SHP77 (cell line): Measurements from ENCODE around the gene CPEB1.
"Not testable (repeated sequence)": the region's sequence is repeated elsewhere in the genome, so short reads cannot be mapped to it uniquely, and the experiment has no call there.

Source experiments
- DNase-seq, 2 experiments: peaks; one replicate each; lab custom pipeline; 2025; lab: John Stamatoyannopoulos, UW

Gene CPEB1

GRCh38 chr15:82649226-82649999, 2.2 kb upstream of the CPEB1 start:
- DNase-seq: no peak

GRCh38 chr15:82648257-82649103, 1.3 kb upstream of the CPEB1 start:
- no peak for DNase-seq

- DNase-seq: no peak
Observed at GRCh38 chr15:82647835-82648256, 683 bp upstream of the CPEB1 start.

GRCh38 chr15:82646250-82647044, 716 bp downstream of the CPEB1 start:
- DNase-seq: no peak

GRCh38 chr15:82644967-82645852, 2.0 kb downstream of the CPEB1 start:
- DNase-seq: not testable (repeated sequence)

- DNase-seq: no peak
Observed at GRCh38 chr15:82643992-82644391, 3.2 kb downstream of the CPEB1 start.

GRCh38 chr15:82642656-82643055, 4.5 kb downstream of the CPEB1 start:
- no peak for DNase-seq

GRCh38 chr15:82641129-82641798, 5.9 kb downstream of the CPEB1 start:
- no peak for DNase-seq

- DNase-seq: no peak
Observed at GRCh38 chr15:82640672-82641071, 6.5 kb downstream of the CPEB1 start.

- no peak for DNase-seq
Observed at GRCh38 chr15:82635798-82636197, 11.4 kb downstream of the CPEB1 start.

GRCh38 chr15:82630033-82630432, 17.1 kb downstream of the CPEB1 start:
- DNase-seq: no peak

GRCh38 chr15:82625136-82625535, 22.0 kb downstream of the CPEB1 start:
- no peak for DNase-seq

GRCh38 chr15:82624438-82624837, 22.7 kb downstream of the CPEB1 start:
- DNase-seq: no peak

GRCh38 chr15:82624008-82624407, 23.2 kb downstream of the CPEB1 start:
- DNase-seq: no peak

GRCh38 chr15:82621970-82622369, 25.2 kb downstream of the CPEB1 start:
- peak in 1 of 2 experiments; percentile 6 for DNase-seq

GRCh38 chr15:82613747-82614146, 33.4 kb downstream of the CPEB1 start:
- DNase-seq: no peak

GRCh38 chr15:82611348-82611747, 35.8 kb downstream of the CPEB1 start:
- no peak for DNase-seq

- no peak for DNase-seq
Observed at GRCh38 chr15:82602195-82602594, 45.0 kb downstream of the CPEB1 start.

- no peak for DNase-seq
Observed at GRCh38 chr15:82599862-82600261, 47.3 kb downstream of the CPEB1 start.

GRCh38 chr15:82597815-82598214, 49.3 kb downstream of the CPEB1 start:
- DNase-seq: no peak

- no peak for DNase-seq
Observed at GRCh38 chr15:82595766-82596165, 51.4 kb downstream of the CPEB1 start.
